Lung (tissue), 12 donors: ENCODE measurements around the gene MLLT3. TPM values are rescaled to one million over a fixed set of nuclear protein-coding genes. Genes with fewer than 3 reads are reported as not detected.
A peak's percentile ranks its signal among the peaks of the same experiment; 100 is the strongest.

Source experiments
- ATAC-seq: fragments of 200-7000 bp; cut with Tn5 transposase; one replicate; pipeline ENCODE4 v1.9.1; 2020; ENCODE audit warnings: moderate number of reproducible peaks; ENCODE audit not compliant: insufficient read depth, low FRiP score
- DNase-seq, 3 donors: peaks; one replicate each; pipeline ENCODE4 v3.0.0-alpha.2; 2013 to 2017
- H3K27ac ChIP-seq, 2 donors: one replicate each; pipeline ENCODE4 v1.5.1; 2013; ENCODE audit warnings: mild to moderate bottlenecking in 2 of 2, moderate library complexity in 2 of 2, control low read depth in 1 of 2, inconsistent platforms in 1 of 2, low read depth in 1 of 2, low read length in 1 of 2
- H3K27me3 ChIP-seq, 3 donors: one replicate each; pipeline ENCODE4 v1.5.1; 2013; ENCODE audit warnings: low read length in 2 of 3; ENCODE audit not compliant: control insufficient read depth in 3 of 3, insufficient read depth in 3 of 3
- H3K36me3 ChIP-seq, 4 donors: one replicate each; pipeline ENCODE4 v1.5.1; 2013; ENCODE audit warnings: low read length in 4 of 4, mild to moderate bottlenecking in 1 of 4, moderate library complexity in 1 of 4; ENCODE audit not compliant: control insufficient read depth in 4 of 4, insufficient read depth in 4 of 4
- H3K4me1 ChIP-seq, 5 donors: one replicate each; pipeline ENCODE4 v1.5.1; 2013; ENCODE audit warnings: low read length in 5 of 5, mild to moderate bottlenecking in 2 of 5, moderate library complexity in 1 of 5; ENCODE audit not compliant: control insufficient read depth in 5 of 5, insufficient read depth in 5 of 5
- H3K4me3 ChIP-seq: one replicate; pipeline ENCODE4 v1.5.1; 2013; ENCODE audit warnings: mild to moderate bottlenecking, control low read depth, moderate library complexity
- H3K9ac ChIP-seq, 2 donors: one replicate each; pipeline ENCODE4 v1.5.1; 2013; ENCODE audit warnings: low read length in 2 of 2, control low read depth in 1 of 2; ENCODE audit not compliant: insufficient read depth in 1 of 2
- H3K9me3 ChIP-seq, 4 donors: one replicate each; pipeline ENCODE4 v1.5.1; 2013; ENCODE audit warnings: low read length in 3 of 4, mild to moderate bottlenecking in 1 of 4, moderate library complexity in 1 of 4; ENCODE audit not compliant: control insufficient read depth in 4 of 4, insufficient read depth in 3 of 4
- CTCF ChIP-seq: IDR thresholded peaks from 2 replicates; pipeline ENCODE4 v1.5.1; 2012; ENCODE audit warnings: mild to moderate bottlenecking; ENCODE audit errors: control extremely low read depth, extremely low read depth
- WGBS, 2 donors: extraction: QIAGEN DNeasy Blood & Tissue Kit; methylation state at CpG; one replicate each; pipeline ENCODE4 v1.1.7; 2013; 5-methylcytosine and 5-hydroxymethylcytosine counted together
- polyA plus RNA-seq, 2 donors: library from polyadenylated mRNA; stranded (reverse); fragments of 200-250 nt; gene quantifications; one replicate each; pipeline ENCODE4 v1.2.1, GENCODE V29; 2013
- total RNA-seq, 2 donors: library from RNA; depleted of rRNA in 1 of 2; stranded (reverse); fragments of >200 nt in 1 of 2; gene quantifications; one replicate each; pipeline ENCODE4 v1.2.1, GENCODE V29; 2014 to 2021
- donor health status: control.
- donor health status: control.
- donor health status: Bipolar disorder and iron deficiency.
- donor health status: healthy.
- donor health status: DM: yes; HTN: yes; CAD: no.

Gene MLLT3
- total and polyA plus RNA-seq, 4 donors: 7.1 to 43.1 (median 13.7) TPM

GRCh38 chr9:20321423-20322082 lies 300.7 kb downstream of the MLLT3 start:
- Histone ChIP-seq H3K36me3 (no peaks in the 10 kb centered on the region), H3K9ac (no peak overlapping the region), H3K9me3 (no peaks in the 10 kb centered on the region), H3K4me3 (no peak overlapping the region), H3K4me1 (peaks cover 0 to 15% (median 6%) of the 10 kb centered on the region in 5 donors), H3K27me3 (no peaks in the 10 kb centered on the region), H3K27ac (no peak overlapping the region)
- WGBS, 2 donors: 79 to 81% methylated on average over 6 of the region's 6 CpGs
- no peak for TF ChIP-seq CTCF
- DNase-seq: peak in 1 of 3 donors; percentile 51
- no peak for ATAC-seq

GRCh38 chr9:20320921-20321320 lies 301.4 kb downstream of the MLLT3 start:
- DNase-seq (no peak), ATAC-seq (no peak)
- Histone ChIP-seq H3K27ac (no peak overlapping the region), H3K27me3 (no peaks in the 10 kb centered on the region), H3K9ac (no peak overlapping the region), H3K4me3 (no peak overlapping the region), H3K9me3 (no peaks in the 10 kb centered on the region), H3K36me3 (no peaks in the 10 kb centered on the region), H3K4me1 (peaks cover 0 to 15% (median 6%) of the 10 kb centered on the region in 5 donors)
- WGBS, 2 donors: 61 to 62% methylated on average over 2 of the region's 2 CpGs
- TF ChIP-seq CTCF: no peak

GRCh38 chr9:20319641-20320337 lies 302.5 kb downstream of the MLLT3 start:
- Histone ChIP-seq H3K36me3 (no peaks in the 10 kb centered on the region), H3K4me1 (peaks cover 0 to 15% (median 6%) of the 10 kb centered on the region in 5 donors), H3K9ac (no peak overlapping the region), H3K9me3 (no peaks in the 10 kb centered on the region), H3K4me3 (no peak overlapping the region), H3K27me3 (no peaks in the 10 kb centered on the region), H3K27ac (peak overlapping the region in 1 of 2 donors; percentile 39)
- TF ChIP-seq CTCF: no peak
- 66 to 76% methylated on average over 7 of the region's 7 CpGs for WGBS, 2 donors
- ATAC-seq: peak; percentile 48
- no peak for DNase-seq
